HG03520 (cell line): ENCODE measurements around the gene SCFD2.
"Not testable (repeated sequence)": the region's sequence is repeated elsewhere in the genome, so short reads cannot be mapped to it uniquely, and the experiment has no call there.

Source experiments
- ATAC-seq: cut with Tn5 transposase; IDR thresholded peaks from one replicate; pipeline ENCODE4 v1.9.1; 2021; ENCODE audit warnings: mild to moderate bottlenecking, moderate library complexity; ENCODE audit not compliant: unreplicated experiment

Gene SCFD2

DNA sequence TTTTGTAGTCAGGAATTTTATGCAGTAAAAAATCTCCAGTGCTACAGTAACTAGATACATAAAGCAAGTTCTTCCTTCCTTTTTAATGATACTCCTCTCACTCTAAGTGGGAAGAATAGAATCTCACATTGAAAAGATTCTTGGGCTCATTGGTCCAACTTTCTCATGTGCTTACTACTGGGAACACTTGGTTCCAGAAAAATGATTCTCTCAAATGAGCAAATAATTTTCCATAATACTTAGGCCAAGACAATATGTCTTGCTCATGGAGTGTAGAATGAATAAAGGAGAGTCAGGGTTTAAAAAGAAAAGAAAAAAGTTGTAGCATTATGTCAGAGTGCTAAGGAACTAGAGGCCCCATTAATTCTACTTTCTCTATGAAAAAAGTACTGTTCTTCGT, 306.0 kb downstream of the SCFD2 start:
- ATAC-seq, result no peak

DNA sequence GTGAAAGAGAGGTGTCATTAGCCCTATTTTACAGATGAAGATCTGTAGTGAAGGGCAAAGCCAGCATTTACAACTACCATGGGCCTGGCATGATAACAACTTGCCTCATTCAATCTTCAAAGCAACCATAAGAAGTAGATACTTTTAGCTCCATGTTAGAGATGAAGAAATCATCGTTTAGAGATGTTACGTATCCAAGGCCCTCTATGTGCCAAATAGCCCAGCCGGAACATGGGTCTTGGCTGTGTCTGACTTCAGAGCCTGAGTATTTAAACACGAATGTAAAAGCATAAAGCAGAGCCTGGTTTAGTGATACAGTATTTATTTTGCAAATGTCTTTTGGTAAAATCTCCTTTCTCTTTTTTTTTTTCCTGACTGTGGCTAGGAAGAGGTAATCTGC, 306.6 kb downstream of the SCFD2 start:
- no peak for ATAC-seq

DNA sequence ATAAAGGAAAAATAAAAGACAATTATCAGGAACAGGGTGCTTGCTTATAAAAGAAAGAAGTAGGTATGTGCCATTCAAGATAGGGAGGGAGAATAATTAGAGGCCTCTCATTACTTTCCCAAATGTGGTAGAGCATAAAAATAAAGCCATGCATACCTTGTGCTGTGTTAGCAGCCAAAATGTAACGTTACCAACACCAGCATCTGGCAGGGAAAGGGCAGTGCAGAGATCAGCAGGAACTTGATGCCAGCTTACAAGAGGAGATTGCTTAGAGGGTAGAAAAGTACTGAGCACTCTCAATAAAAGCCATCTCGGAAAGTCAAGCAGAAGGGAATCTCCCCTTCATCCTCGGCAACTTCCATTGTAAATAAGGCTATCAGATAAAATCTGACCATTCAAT, 308.2 kb downstream of the SCFD2 start:
- ATAC-seq, result no peak

- not testable (repeated sequence) for ATAC-seq
Observed at GRCh38 chr4:53057108-53057507, 308.8 kb downstream of the SCFD2 start.

GRCh38 chr4:53055716-53056403, 310.0 kb downstream of the SCFD2 start:
- no peak for ATAC-seq

- ATAC-seq, result no peak
Observed at GRCh38 chr4:53055274-53055673, 310.6 kb downstream of the SCFD2 start.

DNA sequence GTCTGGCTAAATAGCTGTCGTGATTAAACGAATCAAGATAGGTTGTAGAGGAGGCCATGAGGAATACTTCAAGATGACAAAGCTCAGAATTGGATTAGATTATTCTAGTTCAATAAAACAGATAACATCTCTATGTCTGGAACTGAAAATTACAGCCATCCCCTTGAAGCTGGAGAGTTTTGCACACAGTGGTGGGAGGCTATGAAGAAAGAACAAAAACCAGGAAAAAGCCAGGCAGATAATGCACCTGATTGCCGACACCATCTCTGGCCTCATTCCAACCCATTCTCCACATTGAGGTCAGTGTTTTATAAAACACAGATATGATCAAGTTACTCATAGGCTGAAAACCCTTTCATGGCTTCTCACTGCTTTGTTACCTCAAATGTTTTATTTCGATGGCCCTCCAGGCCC, 315.5 kb downstream of the SCFD2 start:
- no peak for ATAC-seq

DNA sequence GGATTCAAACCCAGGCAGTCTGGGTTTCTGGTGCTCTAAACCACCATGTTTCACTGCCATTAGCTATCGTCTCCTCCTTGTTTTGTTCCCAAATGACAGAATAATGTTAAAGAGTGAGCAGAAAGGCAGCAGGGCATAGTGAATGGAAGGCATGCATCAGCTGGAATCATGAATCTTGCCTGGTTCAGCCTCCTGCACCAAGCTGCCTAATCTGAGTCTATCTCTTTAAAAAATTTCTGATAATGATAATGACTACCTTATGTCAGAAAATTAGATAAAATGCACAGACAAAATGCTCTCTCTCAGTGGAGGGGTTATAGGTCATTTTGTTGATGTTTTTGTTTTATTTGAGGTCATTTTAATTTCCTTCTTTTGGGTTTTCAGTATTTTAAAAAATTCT, 316.3 kb downstream of the SCFD2 start:
- no peak for ATAC-seq

DNA sequence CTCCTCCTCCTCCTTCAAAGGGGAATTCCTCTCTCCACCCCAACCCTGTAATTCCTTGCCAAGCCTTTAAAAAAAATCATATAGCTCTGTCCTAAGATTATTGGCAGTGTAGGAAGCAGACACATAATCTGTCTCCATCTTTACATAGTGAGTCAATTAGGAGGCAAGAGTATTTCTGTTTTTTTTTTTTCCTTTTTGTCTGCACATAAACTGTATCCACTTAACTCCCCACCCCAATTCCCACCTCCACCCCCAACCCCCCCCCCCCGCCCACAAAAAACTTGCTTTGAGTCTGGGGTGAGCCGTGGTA, 321.3 kb downstream of the SCFD2 start:
- no peak for ATAC-seq

GRCh38 chr4:53043891-53044650, 321.8 kb downstream of the SCFD2 start:
- ATAC-seq, result no peak

DNA sequence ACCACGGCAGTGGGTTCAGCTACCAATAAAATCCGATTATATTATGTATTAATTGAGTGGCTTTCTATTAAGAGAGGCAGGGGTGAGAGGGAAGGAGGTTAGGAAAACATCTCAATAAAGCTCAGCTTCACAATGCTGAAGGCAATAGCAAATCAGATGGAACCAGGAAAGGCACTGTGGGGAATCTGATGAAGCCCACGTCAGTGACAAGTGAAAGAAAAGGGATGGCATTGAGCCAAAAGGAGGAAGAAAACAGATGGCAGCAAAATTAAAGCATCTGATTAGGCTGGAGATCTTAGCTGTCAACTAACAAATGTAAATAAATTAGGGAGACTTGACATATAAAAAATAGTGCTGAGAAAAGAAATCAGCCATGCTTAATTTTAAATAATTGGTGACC, 322.8 kb downstream of the SCFD2 start:
- no peak for ATAC-seq

DNA sequence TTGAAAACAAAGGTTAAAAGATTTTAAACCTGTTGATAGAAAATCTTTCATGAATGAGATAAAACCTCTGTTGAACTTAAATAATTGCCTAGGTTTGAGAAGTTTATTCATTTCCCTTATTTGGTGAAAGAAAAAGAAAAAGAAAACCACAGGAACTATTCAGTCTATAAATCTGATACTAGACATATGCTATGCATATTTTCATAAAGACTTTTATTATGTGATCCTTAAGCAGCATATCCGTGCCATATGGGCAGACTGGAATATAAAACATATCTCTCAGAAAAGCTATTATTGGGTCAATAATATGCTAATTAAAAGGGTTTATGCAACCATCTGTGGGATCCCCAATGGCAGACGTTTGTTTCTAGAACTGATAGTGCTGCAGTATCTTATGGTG, 325.0 kb downstream of the SCFD2 start:
- ATAC-seq, result no peak

- ATAC-seq, result no peak
Observed at GRCh38 chr4:53040459-53040815, 325.4 kb downstream of the SCFD2 start.

DNA sequence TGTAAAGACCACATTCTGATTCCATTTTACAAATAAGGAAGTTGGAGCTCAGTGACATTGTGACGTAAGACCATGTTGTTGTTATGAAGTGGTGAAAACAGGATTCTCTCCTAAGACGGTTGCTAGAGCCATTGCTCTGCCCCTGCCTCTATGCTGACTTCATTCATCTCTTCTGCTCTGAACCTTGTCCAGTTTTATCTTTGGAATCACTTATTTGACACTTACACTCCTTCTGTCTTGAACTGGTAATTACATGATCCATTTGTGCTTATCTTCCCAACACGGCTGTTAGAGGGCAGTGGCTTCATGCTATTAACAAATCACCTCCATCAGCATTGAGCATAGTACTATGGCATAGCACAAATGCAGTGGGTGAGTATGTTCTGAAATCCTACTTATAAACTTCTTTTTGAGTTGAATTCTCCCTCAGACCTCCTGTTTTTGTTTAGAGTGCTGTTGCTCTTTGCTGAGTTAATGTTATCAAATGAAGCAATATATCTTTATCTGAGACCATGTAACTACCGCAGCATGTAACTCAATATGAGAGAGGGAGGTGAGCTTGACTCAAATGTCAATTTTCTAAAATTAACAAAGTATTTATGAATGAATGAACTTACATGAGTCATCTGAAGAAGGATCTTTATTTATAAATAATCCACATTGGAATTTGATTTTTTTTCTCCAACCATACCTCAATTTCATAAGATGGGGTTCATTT, 326.0 kb downstream of the SCFD2 start:
- ATAC-seq, result no peak

DNA sequence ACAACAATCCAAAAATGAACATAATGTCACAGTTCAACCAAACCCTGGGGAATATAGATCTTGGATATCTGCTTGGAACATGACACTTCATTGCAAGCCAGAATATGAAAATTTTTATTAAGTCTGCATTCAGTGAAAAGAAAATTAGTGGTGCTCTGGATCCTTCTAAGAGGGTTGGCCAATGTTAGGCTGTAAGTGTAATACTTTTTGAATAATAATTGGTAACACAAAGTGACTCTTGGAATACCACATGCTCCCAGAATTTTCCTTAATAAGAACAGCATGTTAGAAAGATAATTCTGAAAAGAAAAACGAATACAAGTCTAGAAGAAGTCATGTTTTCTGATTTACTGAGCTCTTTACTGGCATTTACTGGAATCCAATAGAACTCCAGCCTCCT, 328.0 kb downstream of the SCFD2 start:
- ATAC-seq, result no peak

GRCh38 chr4:53032908-53033307, 333.0 kb downstream of the SCFD2 start:
- not testable (repeated sequence) for ATAC-seq

DNA sequence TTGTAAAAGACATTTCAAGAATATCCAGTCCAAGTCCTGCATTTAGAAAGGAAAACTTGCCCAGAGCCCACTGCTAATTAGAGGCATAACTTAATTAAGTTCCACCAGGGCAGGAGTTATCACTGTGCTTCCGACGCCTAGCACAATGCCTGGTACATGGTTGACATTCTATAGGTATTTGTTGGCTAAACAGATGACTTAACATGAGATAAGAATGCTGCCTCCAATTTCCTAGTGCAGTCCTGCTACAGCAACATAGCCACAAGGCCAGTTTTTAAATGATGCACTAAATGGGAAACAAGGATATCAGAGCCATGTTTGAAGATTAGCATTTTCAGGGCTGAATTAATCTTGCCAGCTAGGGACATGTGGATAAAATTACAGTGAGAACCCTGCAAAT, 339.6 kb downstream of the SCFD2 start:
- no peak for ATAC-seq

DNA sequence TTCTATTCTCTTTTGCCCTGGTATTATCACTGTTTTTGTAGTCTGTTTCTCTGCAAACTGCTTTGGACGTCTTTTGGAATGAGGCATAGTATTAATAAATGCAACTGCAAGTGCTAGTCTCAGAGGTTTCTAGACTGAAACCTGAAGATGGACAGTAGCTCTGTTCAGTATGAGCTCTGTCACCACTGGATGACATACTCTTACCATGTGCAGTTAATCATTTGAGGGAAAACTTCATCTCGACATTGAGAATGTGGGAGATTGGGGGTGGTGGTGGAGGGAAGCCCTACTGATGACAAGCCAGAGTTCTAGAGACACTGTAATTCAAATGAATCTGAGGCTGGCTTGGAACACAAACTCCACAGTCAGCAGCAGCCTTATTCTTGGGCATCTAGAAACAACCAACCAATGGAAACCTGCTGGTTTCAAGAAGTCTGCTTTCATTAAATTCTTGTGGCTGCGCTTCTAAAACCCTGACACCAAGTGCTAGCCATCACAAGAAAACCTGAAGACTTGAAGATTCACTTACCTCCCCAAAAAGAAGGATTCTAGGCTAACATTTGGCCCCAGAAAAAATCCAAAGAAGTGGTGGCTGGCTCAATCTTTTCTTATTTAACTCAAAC, 342.1 kb downstream of the SCFD2 start:
- ATAC-seq, result no peak

DNA sequence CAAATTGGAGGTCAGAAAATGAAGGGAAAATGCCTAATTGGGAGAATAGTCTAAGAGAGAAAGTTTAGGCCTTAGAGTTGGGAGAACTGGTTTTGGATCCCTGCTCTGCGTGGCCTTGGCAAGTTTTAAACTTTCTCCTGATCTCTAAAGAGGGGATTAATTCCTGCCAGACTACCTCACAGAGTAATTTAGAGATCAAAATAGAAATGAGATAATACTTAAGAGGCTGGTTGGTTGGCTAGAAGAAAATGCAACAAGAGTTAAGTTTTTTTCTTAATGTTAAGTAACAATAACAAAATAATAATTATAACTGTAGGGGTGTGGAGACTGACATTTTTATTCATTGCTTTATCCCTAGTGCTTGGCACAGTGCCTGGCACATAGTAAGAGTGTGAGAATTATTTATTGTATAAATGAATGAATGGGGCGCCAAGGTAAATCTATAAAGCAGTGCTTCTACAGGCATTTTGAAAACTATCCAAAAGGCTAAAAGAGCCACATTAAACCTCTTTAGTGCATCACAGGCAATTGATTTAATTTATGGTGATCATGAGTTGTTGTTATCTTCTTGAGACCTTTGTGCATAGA, 343.3 kb downstream of the SCFD2 start:
- ATAC-seq, result no peak

GRCh38 chr4:53021754-53022512, 343.9 kb downstream of the SCFD2 start:
- no peak for ATAC-seq
